ENCODE data around the gene MMP2. TPM values are rescaled to one million over a fixed set of nuclear protein-coding genes. Genes with fewer than 3 reads are reported as not detected.

Gene MMP2
- polyA plus RNA-seq (2013, experiment 1 of 2), result 49.5 TPM
- polyA plus RNA-seq (2013, experiment 2 of 2), result 47.4 TPM

DNA sequence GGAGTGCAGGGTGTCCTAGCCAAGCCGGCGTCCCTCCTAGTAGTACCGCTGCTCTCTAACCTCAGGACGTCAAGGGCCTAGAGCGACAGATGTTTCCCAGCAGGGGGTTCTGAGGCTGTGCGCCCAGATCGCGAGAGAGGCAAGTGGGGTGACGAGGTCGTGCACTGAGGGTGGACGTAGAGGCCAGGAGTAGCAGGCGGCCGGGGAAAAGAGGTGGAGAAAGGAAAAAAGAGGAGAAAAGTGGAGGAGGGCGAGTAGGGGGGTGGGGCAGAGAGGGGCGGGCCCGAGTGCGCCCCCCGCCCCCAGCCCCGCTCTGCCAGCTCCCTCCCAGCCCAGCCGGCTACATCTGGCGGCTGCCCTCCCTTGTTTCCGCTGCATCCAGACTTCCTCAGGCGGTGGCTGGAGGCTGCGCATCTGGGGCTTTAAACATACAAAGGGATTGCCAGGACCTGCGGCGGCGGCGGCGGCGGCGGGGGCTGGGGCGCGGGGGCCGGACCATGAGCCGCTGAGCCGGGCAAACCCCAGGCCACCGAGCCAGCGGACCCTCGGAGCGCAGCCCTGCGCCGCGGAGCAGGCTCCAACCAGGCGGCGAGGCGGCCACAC is at the start of gene MMP2:
TSS of gene MMP2 (plus strand) at position 372 of the 603 bp plus-strand sequence. CDS start 282 bp downstream, outside the sequence.
- Histone ChIP-seq H2AK5ac (ENCODE audit: low read length) (peak within 1 kb of the TSS; percentile 41), H3K23ac (ENCODE audit: low read length) (peak within 1 kb of the TSS; percentile 67), H3K18ac (ENCODE audit: low read length) (peak within 1 kb of the TSS; percentile 85), H2BK5ac (ENCODE audit: low read length) (peak within 1 kb of the TSS; percentile 81), H3K27ac (ENCODE audit: low read depth, low read length) (peak within 1 kb of the TSS; percentile 90), H4K5ac (ENCODE audit: low read length) (no peak within 1 kb of the TSS), H3K9ac (ENCODE audit: low read length) (peak within 1 kb of the TSS; percentile 84), H3K4me1 (ENCODE audit: control insufficient read depth, low read depth, low read length) (peaks cover 17% of the 10 kb centered on the region), H3K4ac (ENCODE audit: low read depth, low read length) (peak within 1 kb of the TSS; percentile 64), H4K8ac (ENCODE audit: low read depth, low read length) (no peak within 1 kb of the TSS), H3K27me3 (ENCODE audit: insufficient read depth, low read length, poor library complexity) (no peaks in the 10 kb centered on the region), H3K79me1 (ENCODE audit: low read length) (peaks cover 10% of the 10 kb centered on the region), H3K36me3 (ENCODE audit: control insufficient read depth, insufficient read depth, low read length) (peaks cover 3% of the 10 kb centered on the region), H3K79me2 (ENCODE audit: control insufficient read depth, insufficient read depth, low read length) (peaks cover 18% of the 10 kb centered on the region), H2BK15ac (replicated peaks; ENCODE audit: low read depth) (no peak within 1 kb of the TSS), H3K56ac (ENCODE audit: low read length) (peak within 1 kb of the TSS; percentile 90), H2BK120ac (ENCODE audit: low read depth, low read length) (peak within 1 kb of the TSS; percentile 63), H3K4me3 (ENCODE audit: low read length) (peak within 1 kb of the TSS; percentile 84), H3K4me2 (ENCODE audit: low read length) (peak within 1 kb of the TSS; percentile 42)
- DNase-seq, result peak; percentile 96
- no CpG with 5 or more reads among the region's 46 CpGs for WGBS (ENCODE audit: extremely low coverage, insufficient coverage, low lambda C conversion rate)

DNA sequence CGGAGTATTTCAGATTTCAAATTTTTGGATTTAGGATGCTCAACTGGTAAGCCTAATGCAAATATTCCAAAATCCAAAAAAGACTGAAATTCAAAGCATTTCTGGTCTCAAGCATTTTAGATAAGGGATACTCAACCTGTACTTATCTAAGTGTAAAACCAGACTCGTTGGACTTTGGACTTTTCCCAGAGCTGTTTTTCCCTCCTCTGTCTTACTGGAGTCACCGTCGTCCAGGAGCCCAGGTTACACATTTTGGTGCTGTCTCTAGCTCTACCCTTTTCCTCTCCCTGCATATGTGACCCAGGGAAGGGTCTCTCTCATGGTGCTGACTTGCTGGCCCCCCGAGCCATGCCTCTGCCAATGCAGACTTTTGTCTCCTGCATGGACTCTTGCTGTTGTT is 46.0 kb upstream of the MMP2 start:
- Histone ChIP-seq H2BK120ac (ENCODE audit: low read depth, low read length) (no peak overlapping the region), H2BK5ac (ENCODE audit: low read length) (no peak overlapping the region), H3K9ac (ENCODE audit: low read length) (no peak overlapping the region), H3K56ac (ENCODE audit: low read length) (no peak overlapping the region), H3K79me1 (ENCODE audit: low read length) (no peaks in the 10 kb centered on the region), H2AK5ac (ENCODE audit: low read length) (no peak overlapping the region), H3K23ac (ENCODE audit: low read length) (no peak overlapping the region), H2BK15ac (replicated peaks; ENCODE audit: low read depth) (no peak overlapping the region), H4K5ac (ENCODE audit: low read length) (no peak overlapping the region), H4K8ac (ENCODE audit: low read depth, low read length) (no peak overlapping the region), H3K4me3 (ENCODE audit: low read length) (no peak overlapping the region), H3K27ac (ENCODE audit: low read depth, low read length) (no peak overlapping the region), H3K4me2 (ENCODE audit: low read length) (no peak overlapping the region), H3K4me1 (ENCODE audit: control insufficient read depth, low read depth, low read length) (no peaks in the 10 kb centered on the region), H3K36me3 (ENCODE audit: control insufficient read depth, insufficient read depth, low read length) (no peaks in the 10 kb centered on the region), H3K4ac (ENCODE audit: low read depth, low read length) (no peak overlapping the region), H3K18ac (ENCODE audit: low read length) (no peak overlapping the region), H3K79me2 (ENCODE audit: control insufficient read depth, insufficient read depth, low read length) (no peaks in the 10 kb centered on the region), H3K27me3 (ENCODE audit: insufficient read depth, low read length, poor library complexity) (no peaks in the 10 kb centered on the region)
- no CpG with 5 or more reads among the region's 5 CpGs for WGBS (ENCODE audit: extremely low coverage, insufficient coverage, low lambda C conversion rate)
- DNase-seq, result no peak

DNA sequence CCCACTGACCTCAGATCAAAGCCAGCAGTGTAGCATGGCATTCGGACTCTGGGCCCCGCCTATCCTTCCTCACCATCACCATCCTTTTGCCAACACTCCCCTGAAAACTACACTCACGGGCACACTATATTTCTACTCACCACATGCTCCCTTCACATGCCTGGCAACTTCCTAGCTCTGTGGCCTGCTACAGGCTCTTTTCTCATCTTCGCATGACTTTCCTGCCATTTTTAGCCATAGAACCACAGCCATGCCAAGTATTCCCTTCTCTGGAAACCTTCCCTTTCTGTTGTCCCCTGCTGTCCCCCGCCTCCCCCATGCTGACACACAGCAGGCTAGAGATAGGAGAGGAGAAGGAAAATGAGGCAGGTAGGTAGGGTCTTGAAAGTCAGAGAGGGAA is 45.5 kb upstream of the MMP2 start:
- Histone ChIP-seq H3K79me1 (ENCODE audit: low read length) (no peaks in the 10 kb centered on the region), H3K36me3 (ENCODE audit: control insufficient read depth, insufficient read depth, low read length) (no peaks in the 10 kb centered on the region), H3K4me1 (ENCODE audit: control insufficient read depth, low read depth, low read length) (no peaks in the 10 kb centered on the region), H2BK120ac (ENCODE audit: low read depth, low read length) (no peak overlapping the region), H3K4ac (ENCODE audit: low read depth, low read length) (no peak overlapping the region), H2BK15ac (replicated peaks; ENCODE audit: low read depth) (no peak overlapping the region), H3K23ac (ENCODE audit: low read length) (no peak overlapping the region), H3K27me3 (ENCODE audit: insufficient read depth, low read length, poor library complexity) (no peaks in the 10 kb centered on the region), H3K79me2 (ENCODE audit: control insufficient read depth, insufficient read depth, low read length) (no peaks in the 10 kb centered on the region), H3K4me2 (ENCODE audit: low read length) (no peak overlapping the region), H4K5ac (ENCODE audit: low read length) (no peak overlapping the region), H3K9ac (ENCODE audit: low read length) (no peak overlapping the region), H3K18ac (ENCODE audit: low read length) (no peak overlapping the region), H3K56ac (ENCODE audit: low read length) (no peak overlapping the region), H4K8ac (ENCODE audit: low read depth, low read length) (no peak overlapping the region), H3K4me3 (ENCODE audit: low read length) (no peak overlapping the region), H3K27ac (ENCODE audit: low read depth, low read length) (no peak overlapping the region), H2BK5ac (ENCODE audit: low read length) (no peak overlapping the region), H2AK5ac (ENCODE audit: low read length) (no peak overlapping the region)
- no peak for DNase-seq
- WGBS (ENCODE audit: extremely low coverage, insufficient coverage, low lambda C conversion rate), result no CpG with 5 or more reads among the region's 5 CpGs

DNA sequence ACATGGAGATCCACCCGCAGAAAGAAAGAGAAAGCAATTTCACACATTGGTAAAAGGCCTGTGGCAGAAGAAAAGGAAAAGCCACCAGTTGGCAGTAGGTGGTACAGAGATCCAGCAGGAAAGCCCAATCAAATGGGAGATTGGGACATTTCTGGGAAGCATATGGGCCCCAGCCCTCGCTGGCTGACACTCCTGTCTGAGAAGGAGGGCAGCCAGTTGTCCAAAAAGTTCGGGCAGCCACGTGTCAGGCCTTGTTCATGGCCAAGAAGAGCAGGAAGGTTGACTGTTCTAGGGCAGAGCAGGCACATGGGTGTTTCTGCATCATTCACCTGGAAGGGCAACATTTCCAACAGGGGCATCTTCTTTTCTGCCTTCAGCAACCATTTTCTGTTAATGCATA is 45.0 kb upstream of the MMP2 start:
- Histone ChIP-seq H3K23ac (ENCODE audit: low read length) (no peak overlapping the region), H4K8ac (ENCODE audit: low read depth, low read length) (no peak overlapping the region), H2BK5ac (ENCODE audit: low read length) (no peak overlapping the region), H3K9ac (ENCODE audit: low read length) (no peak overlapping the region), H3K56ac (ENCODE audit: low read length) (no peak overlapping the region), H2AK5ac (ENCODE audit: low read length) (no peak overlapping the region), H3K79me1 (ENCODE audit: low read length) (no peaks in the 10 kb centered on the region), H3K4me1 (ENCODE audit: control insufficient read depth, low read depth, low read length) (no peaks in the 10 kb centered on the region), H3K4ac (ENCODE audit: low read depth, low read length) (no peak overlapping the region), H3K18ac (ENCODE audit: low read length) (no peak overlapping the region), H3K27me3 (ENCODE audit: insufficient read depth, low read length, poor library complexity) (no peaks in the 10 kb centered on the region), H3K79me2 (ENCODE audit: control insufficient read depth, insufficient read depth, low read length) (no peaks in the 10 kb centered on the region), H4K5ac (ENCODE audit: low read length) (no peak overlapping the region), H3K36me3 (ENCODE audit: control insufficient read depth, insufficient read depth, low read length) (no peaks in the 10 kb centered on the region), H3K27ac (ENCODE audit: low read depth, low read length) (no peak overlapping the region), H3K4me3 (ENCODE audit: low read length) (no peak overlapping the region), H3K4me2 (ENCODE audit: low read length) (no peak overlapping the region), H2BK120ac (ENCODE audit: low read depth, low read length) (no peak overlapping the region), H2BK15ac (replicated peaks; ENCODE audit: low read depth) (no peak overlapping the region)
- no peak for DNase-seq
- no CpG with 5 or more reads among the region's 4 CpGs for WGBS (ENCODE audit: extremely low coverage, insufficient coverage, low lambda C conversion rate)

DNA sequence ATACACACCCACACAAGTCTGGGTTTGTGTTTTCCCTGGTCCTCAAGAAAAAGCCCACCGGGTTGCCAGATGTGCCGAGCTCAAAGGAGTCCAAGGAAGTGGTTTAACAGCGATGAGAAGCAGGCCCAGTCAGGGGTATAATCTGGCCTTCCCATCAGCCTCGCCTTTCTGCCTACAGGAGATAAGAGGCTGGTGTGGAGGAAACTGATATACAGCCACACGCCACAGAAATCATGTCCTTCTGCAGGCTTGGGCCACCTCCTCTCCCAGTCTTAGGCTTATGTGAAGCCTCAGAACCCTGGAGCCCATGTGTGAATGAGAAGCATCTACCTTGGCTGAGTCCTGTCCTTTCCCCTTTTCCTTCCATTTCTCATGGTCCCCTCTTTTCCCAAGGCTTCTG is 43.6 kb upstream of the MMP2 start:
- Histone ChIP-seq H3K4me2 (ENCODE audit: low read length) (no peak overlapping the region), H3K4me1 (ENCODE audit: control insufficient read depth, low read depth, low read length) (no peaks in the 10 kb centered on the region), H3K79me2 (ENCODE audit: control insufficient read depth, insufficient read depth, low read length) (no peaks in the 10 kb centered on the region), H3K4me3 (ENCODE audit: low read length) (no peak overlapping the region), H4K5ac (ENCODE audit: low read length) (no peak overlapping the region), H2AK5ac (ENCODE audit: low read length) (no peak overlapping the region), H2BK5ac (ENCODE audit: low read length) (no peak overlapping the region), H3K4ac (ENCODE audit: low read depth, low read length) (no peak overlapping the region), H3K23ac (ENCODE audit: low read length) (no peak overlapping the region), H3K36me3 (ENCODE audit: control insufficient read depth, insufficient read depth, low read length) (no peaks in the 10 kb centered on the region), H3K79me1 (ENCODE audit: low read length) (no peaks in the 10 kb centered on the region), H2BK120ac (ENCODE audit: low read depth, low read length) (no peak overlapping the region), H3K9ac (ENCODE audit: low read length) (no peak overlapping the region), H4K8ac (ENCODE audit: low read depth, low read length) (no peak overlapping the region), H3K56ac (ENCODE audit: low read length) (no peak overlapping the region), H3K18ac (ENCODE audit: low read length) (no peak overlapping the region), H3K27ac (ENCODE audit: low read depth, low read length) (no peak overlapping the region), H3K27me3 (ENCODE audit: insufficient read depth, low read length, poor library complexity) (no peaks in the 10 kb centered on the region), H2BK15ac (replicated peaks; ENCODE audit: low read depth) (no peak overlapping the region)
- DNase-seq, result peak; percentile 5
- no CpG with 5 or more reads among the region's 5 CpGs for WGBS (ENCODE audit: extremely low coverage, insufficient coverage, low lambda C conversion rate)

- no peaks in the 10 kb centered on the region for H3K27me3 ChIP-seq (ENCODE audit: insufficient read depth, low read length, poor library complexity)
- no peak overlapping the region for H2AK5ac ChIP-seq (ENCODE audit: low read length)
- H3K4me1 ChIP-seq (ENCODE audit: control insufficient read depth, low read depth, low read length), result no peaks in the 10 kb centered on the region
- no peak overlapping the region for H3K27ac ChIP-seq (ENCODE audit: low read depth, low read length)
- no peaks in the 10 kb centered on the region for H3K36me3 ChIP-seq (ENCODE audit: control insufficient read depth, insufficient read depth, low read length)
- no peak overlapping the region for H3K4me2 ChIP-seq (ENCODE audit: low read length)
- H2BK15ac ChIP-seq (replicated peaks; ENCODE audit: low read depth), result no peak overlapping the region
- no peak overlapping the region for H4K5ac ChIP-seq (ENCODE audit: low read length)
- H3K18ac ChIP-seq (ENCODE audit: low read length), result no peak overlapping the region
- no peak overlapping the region for H3K4me3 ChIP-seq (ENCODE audit: low read length)
- H2BK120ac ChIP-seq (ENCODE audit: low read depth, low read length), result no peak overlapping the region
- H2BK5ac ChIP-seq (ENCODE audit: low read length), result no peak overlapping the region
- H3K9ac ChIP-seq (ENCODE audit: low read length), result no peak overlapping the region
- no peak overlapping the region for H3K23ac ChIP-seq (ENCODE audit: low read length)
- DNase-seq, result no peak
- H3K79me2 ChIP-seq (ENCODE audit: control insufficient read depth, insufficient read depth, low read length), result no peaks in the 10 kb centered on the region
- no peaks in the 10 kb centered on the region for H3K79me1 ChIP-seq (ENCODE audit: low read length)
- H3K56ac ChIP-seq (ENCODE audit: low read length), result no peak overlapping the region
- no peak overlapping the region for H4K8ac ChIP-seq (ENCODE audit: low read depth, low read length)
- no peak overlapping the region for H3K4ac ChIP-seq (ENCODE audit: low read depth, low read length)
- no CpG with 5 or more reads among the region's 3 CpGs for WGBS (ENCODE audit: extremely low coverage, insufficient coverage, low lambda C conversion rate)
These were observed 42.4 kb upstream of the MMP2 start for GRCh38 chr16:55436587-55436986.

Data from mesendoderm (in vitro differentiated cells).